HG03095 (cell line): ENCODE data around the gene MBD6.

Experiments
- ATAC-seq: cut with Tn5 transposase; IDR thresholded peaks from one replicate; pipeline ENCODE4 v1.9.1; 2021; ENCODE audit warnings: moderate library complexity; ENCODE audit not compliant: unreplicated experiment

Gene MBD6

GRCh38 chr12:57522011-57522886 is at the start of gene MBD6:
Gene MBD6 (plus strand): TSS chr12:57522824. CDS start chr12:57524304, 1,480 bp downstream.
- ATAC-seq = peak; percentile 31

- no peak for ATAC-seq
These were observed 49.2 kb upstream of the MBD6 start for GRCh38 chr12:57473392-57473791.

- no peak for ATAC-seq
These were observed 48.7 kb upstream of the MBD6 start for GRCh38 chr12:57473886-57474285.

GRCh38 chr12:57474430-57474829 is 48.2 kb upstream of the MBD6 start:
- ATAC-seq = no peak

GRCh38 chr12:57474862-57475261 is 47.8 kb upstream of the MBD6 start:
- no peak for ATAC-seq

- peak; percentile 1 for ATAC-seq
These were observed 47.1 kb upstream of the MBD6 start for GRCh38 chr12:57475271-57476161.

- ATAC-seq = peak; percentile 53
These were observed 46.2 kb upstream of the MBD6 start for GRCh38 chr12:57476162-57476992.

- ATAC-seq = no peak
These were observed 45.5 kb upstream of the MBD6 start for GRCh38 chr12:57476993-57477709.

- ATAC-seq = no peak
These were observed 44.6 kb upstream of the MBD6 start for GRCh38 chr12:57477710-57478681.

- no peak for ATAC-seq
These were observed 43.6 kb upstream of the MBD6 start for GRCh38 chr12:57479043-57479375.

GRCh38 chr12:57479376-57480115 is 43.1 kb upstream of the MBD6 start, which contains the start of gene ARHGAP9:
Gene ARHGAP9 (minus strand): TSS chr12:57479866. CDS start chr12:57479406, 460 bp downstream.
- ATAC-seq = peak; percentile 36

- ATAC-seq = no peak
These were observed 41.0 kb upstream of the MBD6 start for GRCh38 chr12:57481671-57482070.

GRCh38 chr12:57483466-57483865 is 39.2 kb upstream of the MBD6 start:
- no peak for ATAC-seq

GRCh38 chr12:57485695-57486094 is 36.9 kb upstream of the MBD6 start:
- ATAC-seq = no peak

GRCh38 chr12:57487055-57487596 is 35.5 kb upstream of the MBD6 start:
- ATAC-seq = no peak

- ATAC-seq = peak; percentile 97
These were observed 34.8 kb upstream of the MBD6 start, which contains the start of gene MARS1 for GRCh38 chr12:57487597-57488401. Gene MARS1 (plus strand): TSS chr12:57488068. CDS start chr12:57488091, 23 bp downstream.
